RWPE2 (cell line): ENCODE measurements around the gene MTMR2.

Experiments
- ATAC-seq: fragments of 200-7000 bp; cut with Tn5 transposase; 3 replicates; pipeline ENCODE4 v1.9.1; 2021; ENCODE audit warnings: low read depth
- DNase-seq: peaks from one replicate; pipeline ENCODE4 v3.0.0-alpha.2; 2020; ENCODE audit warnings: low spot score
- H3K27ac ChIP-seq: fragments of 450-650 bp; 2 replicates; pipeline ENCODE4 v1.5.1; 2017; ENCODE audit warnings: mild to moderate bottlenecking; ENCODE audit not compliant: poor library complexity, severe bottlenecking
- H3K27me3 ChIP-seq: fragments of 250-450 bp; sonication (Bioruptor Pico); 2 replicates; pipeline ENCODE4 v1.5.1; 2021; ENCODE audit warnings: mild to moderate bottlenecking, moderate library complexity; ENCODE audit not compliant: insufficient read depth, poor library complexity, severe bottlenecking
- H3K36me3 ChIP-seq: fragments of 250-450 bp; sonication (Bioruptor Pico); 2 replicates; pipeline ENCODE4 v1.5.1; 2020; ENCODE audit warnings: low read depth, mild to moderate bottlenecking, moderate library complexity
- H3K4me1 ChIP-seq: fragments of 250-450 bp; sonication (Bioruptor Pico); 2 replicates; pipeline ENCODE4 v1.5.1; 2021; ENCODE audit warnings: mild to moderate bottlenecking, moderate library complexity; ENCODE audit not compliant: insufficient read depth, poor library complexity, severe bottlenecking
- H3K4me3 ChIP-seq: fragments of 250-450 bp; sonication (Bioruptor Pico); 2 replicates; pipeline ENCODE4 v1.5.1; 2021; ENCODE audit warnings: mild to moderate bottlenecking, moderate library complexity; ENCODE audit not compliant: severe bottlenecking
- H3K9me3 ChIP-seq: fragments of 250-450 bp; sonication (Bioruptor Pico); 2 replicates; pipeline ENCODE4 v1.5.1; 2021; ENCODE audit warnings: mild to moderate bottlenecking, moderate library complexity; ENCODE audit not compliant: severe bottlenecking
- TF ChIP-seq, protein P1 (sequence below): fragments of 450-650 bp; IDR thresholded peaks from one replicate; pipeline ENCODE4 v1.5.1; 2017; ENCODE audit warnings: mild to moderate bottlenecking, moderate library complexity; ENCODE audit not compliant: poor library complexity, severe bottlenecking

The MTMR2 gene

DNA sequence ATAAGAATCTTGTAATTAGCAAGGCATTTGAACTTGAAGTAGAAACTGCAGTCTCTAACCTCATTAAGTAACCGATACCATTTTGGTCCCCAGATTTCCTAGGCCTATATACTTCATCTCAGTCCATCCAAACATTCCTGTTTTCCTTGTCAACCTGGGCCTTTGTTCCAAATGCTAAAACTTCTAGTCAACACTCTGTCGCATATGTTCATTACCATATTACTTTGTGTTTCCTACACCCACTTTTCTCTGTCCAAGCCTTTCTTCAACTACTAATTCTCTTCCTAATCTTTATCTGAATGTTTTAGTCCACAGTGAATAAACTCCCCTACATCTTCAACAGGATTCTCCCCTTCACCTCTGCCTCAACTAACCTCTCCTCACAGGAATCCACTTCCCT is 31.4 kb downstream of the MTMR2 start:
- TF ChIP-seq, protein P1, sequence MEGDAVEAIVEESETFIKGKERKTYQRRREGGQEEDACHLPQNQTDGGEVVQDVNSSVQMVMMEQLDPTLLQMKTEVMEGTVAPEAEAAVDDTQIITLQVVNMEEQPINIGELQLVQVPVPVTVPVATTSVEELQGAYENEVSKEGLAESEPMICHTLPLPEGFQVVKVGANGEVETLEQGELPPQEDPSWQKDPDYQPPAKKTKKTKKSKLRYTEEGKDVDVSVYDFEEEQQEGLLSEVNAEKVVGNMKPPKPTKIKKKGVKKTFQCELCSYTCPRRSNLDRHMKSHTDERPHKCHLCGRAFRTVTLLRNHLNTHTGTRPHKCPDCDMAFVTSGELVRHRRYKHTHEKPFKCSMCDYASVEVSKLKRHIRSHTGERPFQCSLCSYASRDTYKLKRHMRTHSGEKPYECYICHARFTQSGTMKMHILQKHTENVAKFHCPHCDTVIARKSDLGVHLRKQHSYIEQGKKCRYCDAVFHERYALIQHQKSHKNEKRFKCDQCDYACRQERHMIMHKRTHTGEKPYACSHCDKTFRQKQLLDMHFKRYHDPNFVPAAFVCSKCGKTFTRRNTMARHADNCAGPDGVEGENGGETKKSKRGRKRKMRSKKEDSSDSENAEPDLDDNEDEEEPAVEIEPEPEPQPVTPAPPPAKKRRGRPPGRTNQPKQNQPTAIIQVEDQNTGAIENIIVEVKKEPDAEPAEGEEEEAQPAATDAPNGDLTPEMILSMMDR: no peak
- H3K27ac ChIP-seq: no peak overlapping the region
- no peaks in the 10 kb centered on the region for H3K4me1 ChIP-seq
- H3K4me3 ChIP-seq: no peak overlapping the region
- DNase-seq (no peak), ATAC-seq (no peak)
- no peaks in the 10 kb centered on the region for H3K27me3 ChIP-seq
- H3K9me3 ChIP-seq: no peaks in the 10 kb centered on the region
- H3K36me3 ChIP-seq: peaks cover 4% of the 10 kb centered on the region

DNA sequence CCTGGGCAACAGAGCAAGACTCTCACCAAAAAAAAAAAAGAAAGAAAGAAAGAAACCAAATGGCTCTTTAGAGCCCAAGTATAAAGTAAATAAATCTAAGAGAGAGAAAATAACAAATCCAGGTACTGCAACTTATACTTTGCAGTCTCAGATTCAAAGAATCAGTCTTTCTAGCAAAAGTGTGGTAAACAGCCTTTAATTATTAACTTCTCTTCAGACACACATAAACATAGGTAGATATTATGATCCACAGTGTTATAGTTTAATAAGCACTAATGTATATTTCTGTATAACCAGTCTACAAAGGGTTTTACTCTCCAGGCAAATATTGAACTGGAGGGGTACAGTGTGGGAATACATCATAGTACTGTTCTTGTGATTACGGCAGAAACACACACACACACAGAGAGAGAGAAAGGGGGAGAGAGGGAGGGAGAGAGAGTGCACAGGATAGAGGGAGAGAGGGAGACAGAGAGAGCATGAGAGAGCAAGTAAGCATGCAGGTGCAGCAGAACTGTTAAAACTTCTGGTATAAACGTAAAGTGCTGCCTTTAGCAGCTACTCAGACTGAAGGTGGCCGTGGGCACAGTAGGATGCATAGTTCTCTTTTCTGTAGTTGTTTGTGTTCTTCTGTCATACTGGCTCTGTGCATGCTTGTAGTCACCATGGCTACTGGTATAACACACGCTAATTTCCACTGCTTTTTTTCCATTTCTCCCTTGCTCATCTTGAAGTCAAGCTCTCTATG is 32.3 kb downstream of the MTMR2 start:
- DNase-seq: no peak
- Histone ChIP-seq H3K27ac (no peak overlapping the region), H3K9me3 (no peaks in the 10 kb centered on the region), H3K27me3 (no peaks in the 10 kb centered on the region), H3K4me1 (no peaks in the 10 kb centered on the region), H3K36me3 (peaks cover 12% of the 10 kb centered on the region), H3K4me3 (no peak overlapping the region)
- no peak for ATAC-seq
- TF ChIP-seq, protein P1: no peak

DNA sequence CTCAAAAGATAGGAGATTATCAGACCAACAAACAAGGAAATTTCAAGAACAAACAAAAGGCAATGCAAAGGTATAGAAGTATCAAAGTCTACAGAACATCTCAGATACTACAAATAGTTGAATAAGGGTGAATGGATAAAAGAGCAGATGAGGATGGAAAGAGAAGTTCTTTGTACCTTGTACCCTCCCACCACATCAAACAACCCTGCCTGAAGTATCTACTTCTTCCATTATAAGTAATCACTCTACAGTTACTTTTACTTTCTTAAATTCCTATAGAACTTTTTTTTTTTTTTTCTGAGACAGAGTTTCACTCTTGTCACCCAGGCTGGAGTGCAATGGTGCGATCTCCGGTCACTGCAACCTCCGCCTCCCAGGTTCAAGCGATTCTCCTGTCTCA is 35.1 kb downstream of the MTMR2 start:
- H3K27me3 ChIP-seq: no peaks in the 10 kb centered on the region
- no peak for DNase-seq
- H3K27ac ChIP-seq: no peak overlapping the region
- H3K4me1 ChIP-seq: peaks cover 4% of the 10 kb centered on the region
- TF ChIP-seq, protein P1: no peak
- no peak overlapping the region for H3K4me3 ChIP-seq
- H3K9me3 ChIP-seq: no peaks in the 10 kb centered on the region
- H3K36me3 ChIP-seq: peaks cover 21% of the 10 kb centered on the region
- ATAC-seq: no peak

DNA sequence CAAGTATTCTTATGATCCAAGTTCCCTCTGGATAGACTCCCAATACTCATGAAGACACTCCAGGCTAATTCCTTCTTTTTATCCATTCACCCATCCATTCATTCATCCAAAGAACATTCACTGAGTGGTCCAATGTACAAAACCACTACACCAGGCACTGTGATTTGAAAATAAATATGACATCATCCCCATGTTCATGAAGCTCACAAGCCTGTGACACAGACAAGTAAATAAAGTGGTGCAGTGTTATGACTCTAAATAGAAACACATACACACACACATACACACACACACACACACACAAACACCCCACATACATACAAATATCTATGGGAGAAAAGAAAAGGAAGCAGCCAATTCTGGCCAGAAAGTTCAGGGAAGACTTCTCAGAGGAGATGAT is 35.5 kb downstream of the MTMR2 start:
- Histone ChIP-seq H3K27me3 (no peaks in the 10 kb centered on the region), H3K4me3 (no peak overlapping the region), H3K36me3 (peaks cover 22% of the 10 kb centered on the region), H3K27ac (no peak overlapping the region), H3K9me3 (no peaks in the 10 kb centered on the region), H3K4me1 (peaks cover 4% of the 10 kb centered on the region)
- DNase-seq (no peak), ATAC-seq (no peak)
- TF ChIP-seq, protein P1: no peak

DNA sequence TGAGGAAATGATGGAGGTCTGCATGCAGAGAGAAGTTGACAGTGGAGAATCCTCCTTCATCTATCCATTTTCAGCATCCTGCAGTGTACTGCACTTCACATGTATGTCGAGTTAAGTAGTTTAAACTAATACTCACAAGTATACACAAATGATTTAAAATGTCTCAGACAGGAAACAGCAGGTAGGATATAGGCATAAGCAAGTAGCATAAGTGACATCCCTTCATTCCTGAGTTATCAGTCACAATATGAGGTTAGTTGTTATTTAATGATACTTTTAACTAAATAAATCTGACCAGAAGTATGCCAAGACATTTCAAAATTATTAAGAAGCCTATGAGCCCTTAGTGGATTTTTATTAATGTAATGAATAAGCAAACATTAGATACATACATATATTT is 37.4 kb downstream of the MTMR2 start:
- ATAC-seq (no peak), DNase-seq (no peak)
- H3K9me3 ChIP-seq: no peaks in the 10 kb centered on the region
- peaks cover 29% of the 10 kb centered on the region for H3K36me3 ChIP-seq
- no peak overlapping the region for H3K27ac ChIP-seq
- H3K27me3 ChIP-seq: no peaks in the 10 kb centered on the region
- TF ChIP-seq, protein P1: no peak
- no peak overlapping the region for H3K4me3 ChIP-seq
- peaks cover 4% of the 10 kb centered on the region for H3K4me1 ChIP-seq
